Left ventricle myocardium inferior (tissue), 1 donor: Measurements from ENCODE around the gene SLC66A2. TPM values are rescaled to one million over a fixed set of nuclear protein-coding genes. Genes with fewer than 3 reads are reported as not detected.

ENCODE experiments used
- DNase-seq: peaks from one replicate; pipeline ENCODE4 v3.0.0-alpha.2; 2020
- H3K27ac ChIP-seq: fragments of 200-600 bp; replicated peaks from 2 replicates; pipeline ENCODE4 v1.8.0; 2021
- H3K27me3 ChIP-seq: fragments of 200-600 bp; 2 replicates; pipeline ENCODE4 v1.8.0; 2021; ENCODE audit warnings: low read depth
- H3K36me3 ChIP-seq: fragments of 200-600 bp; 2 replicates; pipeline ENCODE4 v1.8.0; 2021
- H3K4me1 ChIP-seq: fragments of 200-600 bp; 2 replicates; pipeline ENCODE4 v1.8.0; 2021
- H3K4me3 ChIP-seq: fragments of 200-600 bp; 2 replicates; pipeline ENCODE4 v1.8.0; 2021; ENCODE audit warnings: mild to moderate bottlenecking, moderate library complexity
- H3K9me3 ChIP-seq: fragments of 200-600 bp; replicated peaks from 2 replicates; pipeline ENCODE4 v1.8.0; 2021
- intact Hi-C: fragments of 100-400 bp; cut with micrococcal nuclease; formaldehyde crosslinking; loops from one replicate; pipeline ENCODE4 v1.11.0; 2022
- total RNA-seq: library from RNA; stranded (reverse); fragmentation: NEBNext Ultra II Directional; extraction: Animal tissue kit (Norgen Biotek cat#: 25700); gene quantifications from one replicate; pipeline ENCODE4 v1.2.1, GENCODE V29; 2021
- TF ChIP-seq, protein P1 (sequence below): fragments of 200-600 bp; IDR thresholded peaks from 2 replicates; pipeline ENCODE4 v1.8.0; 2021; ENCODE audit warnings: antibody characterized with exemption, mild to moderate bottlenecking, borderline replicate concordance
- donor health status: DM: no; HTN: yes; CAD: no; lungs with severe emphysema.

Gene SLC66A2
- total RNA-seq, 1 donor from 2014 or later, result 27.4 TPM

DNA sequence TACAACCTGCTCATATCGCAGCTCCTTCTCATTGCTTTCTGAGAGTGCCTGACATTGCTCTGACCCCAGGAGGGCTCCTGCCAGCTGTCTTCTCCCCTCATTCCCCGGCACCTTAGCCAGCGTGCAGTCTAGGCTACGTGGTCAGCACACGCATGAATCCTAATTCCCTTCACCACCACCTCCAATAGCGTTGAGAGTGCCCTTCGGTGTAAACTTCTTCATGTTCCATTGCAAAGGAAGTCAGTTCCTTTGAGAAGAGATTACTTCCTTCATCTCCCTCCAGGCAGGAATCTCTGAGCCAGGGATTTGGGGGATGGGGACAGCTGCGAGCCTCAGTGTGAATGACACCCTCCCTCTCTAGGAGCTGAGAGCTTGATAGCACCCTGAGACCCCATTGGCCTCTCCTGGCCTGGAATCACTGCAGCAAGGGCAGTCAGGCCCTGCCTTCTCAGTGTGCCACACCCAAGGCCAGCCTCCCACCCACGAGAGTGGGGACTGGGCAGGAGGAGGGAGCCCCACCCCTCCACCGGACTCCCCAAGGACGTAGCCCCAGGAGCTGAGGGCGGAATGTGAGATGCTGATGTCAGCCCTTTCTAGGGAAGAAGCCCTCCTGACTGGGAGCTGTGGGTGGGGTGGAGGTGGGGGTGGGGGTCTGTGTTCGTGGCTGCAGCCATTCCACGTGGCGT lies 53.4 kb downstream of the SLC66A2 start:
- H3K9me3 ChIP-seq, result peaks cover 66% of the 10 kb centered on the region
- TF ChIP-seq, protein P1, sequence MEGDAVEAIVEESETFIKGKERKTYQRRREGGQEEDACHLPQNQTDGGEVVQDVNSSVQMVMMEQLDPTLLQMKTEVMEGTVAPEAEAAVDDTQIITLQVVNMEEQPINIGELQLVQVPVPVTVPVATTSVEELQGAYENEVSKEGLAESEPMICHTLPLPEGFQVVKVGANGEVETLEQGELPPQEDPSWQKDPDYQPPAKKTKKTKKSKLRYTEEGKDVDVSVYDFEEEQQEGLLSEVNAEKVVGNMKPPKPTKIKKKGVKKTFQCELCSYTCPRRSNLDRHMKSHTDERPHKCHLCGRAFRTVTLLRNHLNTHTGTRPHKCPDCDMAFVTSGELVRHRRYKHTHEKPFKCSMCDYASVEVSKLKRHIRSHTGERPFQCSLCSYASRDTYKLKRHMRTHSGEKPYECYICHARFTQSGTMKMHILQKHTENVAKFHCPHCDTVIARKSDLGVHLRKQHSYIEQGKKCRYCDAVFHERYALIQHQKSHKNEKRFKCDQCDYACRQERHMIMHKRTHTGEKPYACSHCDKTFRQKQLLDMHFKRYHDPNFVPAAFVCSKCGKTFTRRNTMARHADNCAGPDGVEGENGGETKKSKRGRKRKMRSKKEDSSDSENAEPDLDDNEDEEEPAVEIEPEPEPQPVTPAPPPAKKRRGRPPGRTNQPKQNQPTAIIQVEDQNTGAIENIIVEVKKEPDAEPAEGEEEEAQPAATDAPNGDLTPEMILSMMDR, result no peak

DNA sequence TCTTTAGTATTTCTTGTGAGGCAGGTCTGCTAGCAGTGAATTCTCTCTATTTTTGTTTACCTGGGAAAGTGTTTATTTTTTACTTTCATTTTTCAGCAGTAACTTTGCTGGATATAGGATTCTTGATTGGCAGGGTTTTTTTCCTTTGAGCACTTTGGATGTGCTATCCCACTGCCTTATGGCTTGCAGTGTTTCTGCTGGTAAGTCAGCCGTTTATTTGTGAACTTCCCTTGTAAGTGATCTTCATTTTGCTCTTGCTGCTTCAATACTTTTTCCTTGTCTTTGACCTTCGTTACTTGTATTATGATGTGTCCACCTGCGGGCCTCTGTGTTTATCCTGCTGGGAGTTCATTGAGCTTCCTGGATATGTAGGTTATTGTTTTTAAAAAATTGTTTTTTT lies 54.7 kb downstream of the SLC66A2 start:
- no peak overlapping the region for H3K27ac ChIP-seq
- TF ChIP-seq, protein P1, result no peak
- H3K4me3 ChIP-seq, result no peak overlapping the region
- no peaks in the 10 kb centered on the region for H3K27me3 ChIP-seq
- no peaks in the 10 kb centered on the region for H3K4me1 ChIP-seq
- intact Hi-C loops, result no loop called here
- H3K36me3 ChIP-seq, result no peaks in the 10 kb centered on the region
- no peak for DNase-seq
- H3K9me3 ChIP-seq, result peaks cover 79% of the 10 kb centered on the region

More for the DNA sequence above, 53.4 kb downstream of the SLC66A2 start:
- Histone ChIP-seq H3K36me3 (peaks cover 10% of the 10 kb centered on the region), H3K27ac (no peak overlapping the region), H3K4me1 (no peaks in the 10 kb centered on the region), H3K4me3 (no peak overlapping the region), H3K27me3 (no peaks in the 10 kb centered on the region)
- intact Hi-C loops, result no loop called here
- no peak for DNase-seq

GRCh38 chr18:79890674-79891073 lies 60.8 kb downstream of the SLC66A2 start:
- no peak for DNase-seq
- TF ChIP-seq, protein P1, result no peak
- Histone ChIP-seq H3K9me3 (peaks cover 84% of the 10 kb centered on the region), H3K27me3 (no peaks in the 10 kb centered on the region), H3K36me3 (no peaks in the 10 kb centered on the region), H3K4me1 (no peaks in the 10 kb centered on the region), H3K4me3 (no peak overlapping the region), H3K27ac (no peak overlapping the region)
- intact Hi-C loops, result no loop called here

DNA sequence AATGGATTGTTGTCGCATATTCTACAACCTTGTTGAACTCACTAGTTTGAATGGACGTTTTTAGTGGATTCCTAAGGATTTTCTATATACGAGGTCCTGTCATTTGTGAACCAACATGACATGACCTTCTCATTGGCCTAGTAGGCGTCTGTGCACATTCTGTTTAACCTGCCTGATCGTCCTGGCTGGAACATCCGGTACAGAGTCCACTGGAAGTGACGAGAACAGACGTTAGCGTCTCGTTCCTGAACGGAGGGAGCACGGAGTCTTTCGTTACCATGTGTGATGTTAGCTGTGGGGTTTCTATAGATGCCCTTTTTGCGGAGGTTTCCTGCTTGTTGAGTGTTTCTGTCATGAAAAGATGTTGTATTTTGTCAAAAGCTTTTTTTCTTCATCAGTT lies 61.9 kb downstream of the SLC66A2 start:
- intact Hi-C loops, result no loop called here
- H3K4me1 ChIP-seq, result no peaks in the 10 kb centered on the region
- H3K27me3 ChIP-seq, result peaks cover 10% of the 10 kb centered on the region
- H3K9me3 ChIP-seq, result peaks cover 72% of the 10 kb centered on the region
- H3K36me3 ChIP-seq, result no peaks in the 10 kb centered on the region
- TF ChIP-seq, protein P1, result no peak
- no peak overlapping the region for H3K27ac ChIP-seq
- DNase-seq, result no peak
- H3K4me3 ChIP-seq, result no peak overlapping the region

- peaks cover 57% of the 10 kb centered on the region for H3K9me3 ChIP-seq
- peaks cover 12% of the 10 kb centered on the region for H3K27me3 ChIP-seq
- H3K27ac ChIP-seq, result no peak overlapping the region
- no peaks in the 10 kb centered on the region for H3K36me3 ChIP-seq
- intact Hi-C loops, result no loop called here
- no peak for DNase-seq
- no peaks in the 10 kb centered on the region for H3K4me1 ChIP-seq
- no peak overlapping the region for H3K4me3 ChIP-seq
- TF ChIP-seq, protein P1, result no peak
Observed at GRCh38 chr18:79888016-79888415, 63.4 kb downstream of the SLC66A2 start.
